Activated T-helper 9 cell treated with anti-CD3 and anti-CD28 coated beads, Interleukin-2, amount 50 U/mL, for 16 hours (primary cell): Measurements from ENCODE around the gene RPTOR.
"Not testable (repeated sequence)": the region's sequence is repeated elsewhere in the genome, so short reads cannot be mapped to it uniquely, and the experiment has no call there.

Source experiments
- DNase-seq: peaks from one replicate; pipeline ENCODE4 v3.0.0-alpha.2; 2020; ENCODE audit warnings: low read depth

Gene RPTOR

DNA sequence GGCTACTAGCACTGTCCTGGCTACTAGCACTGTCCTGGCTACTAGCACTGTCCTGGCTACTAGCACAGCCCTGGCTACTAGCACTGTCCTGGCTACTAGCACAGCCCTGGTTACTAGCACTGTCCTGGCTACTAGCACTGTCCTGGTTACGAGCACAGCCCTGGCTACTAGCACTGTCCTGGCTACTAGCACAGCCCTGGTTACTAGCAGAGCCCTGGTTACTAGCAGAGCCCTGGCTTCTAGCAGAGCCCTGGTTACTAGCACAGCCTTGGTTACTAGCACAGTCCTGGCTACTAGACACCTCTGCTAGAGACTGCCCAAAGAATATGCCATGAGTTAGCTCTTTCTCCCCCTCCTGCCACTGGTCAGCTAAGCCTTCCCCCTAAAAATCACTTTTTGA, 200.1 kb downstream of the RPTOR start:
- not testable (repeated sequence) for DNase-seq

DNA sequence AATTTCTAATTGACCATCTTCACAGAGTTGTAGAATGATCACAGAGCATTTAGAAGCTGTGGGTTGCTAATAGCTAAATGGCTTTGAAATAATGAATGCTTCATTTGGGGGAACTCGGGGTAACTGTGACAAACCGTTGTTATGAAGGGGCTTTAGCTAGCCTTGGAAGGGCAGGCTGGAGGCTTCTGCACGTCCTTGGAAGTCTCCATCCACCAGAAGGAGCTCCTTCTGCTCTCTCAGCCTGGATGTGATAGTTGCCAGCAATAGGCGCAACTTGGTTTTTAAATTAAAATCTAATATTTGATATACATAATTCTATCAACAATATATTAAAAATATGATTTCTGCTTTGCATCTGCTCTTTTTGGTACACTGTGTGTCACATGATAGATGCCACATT, 200.5 kb downstream of the RPTOR start:
- DNase-seq = no peak

DNA sequence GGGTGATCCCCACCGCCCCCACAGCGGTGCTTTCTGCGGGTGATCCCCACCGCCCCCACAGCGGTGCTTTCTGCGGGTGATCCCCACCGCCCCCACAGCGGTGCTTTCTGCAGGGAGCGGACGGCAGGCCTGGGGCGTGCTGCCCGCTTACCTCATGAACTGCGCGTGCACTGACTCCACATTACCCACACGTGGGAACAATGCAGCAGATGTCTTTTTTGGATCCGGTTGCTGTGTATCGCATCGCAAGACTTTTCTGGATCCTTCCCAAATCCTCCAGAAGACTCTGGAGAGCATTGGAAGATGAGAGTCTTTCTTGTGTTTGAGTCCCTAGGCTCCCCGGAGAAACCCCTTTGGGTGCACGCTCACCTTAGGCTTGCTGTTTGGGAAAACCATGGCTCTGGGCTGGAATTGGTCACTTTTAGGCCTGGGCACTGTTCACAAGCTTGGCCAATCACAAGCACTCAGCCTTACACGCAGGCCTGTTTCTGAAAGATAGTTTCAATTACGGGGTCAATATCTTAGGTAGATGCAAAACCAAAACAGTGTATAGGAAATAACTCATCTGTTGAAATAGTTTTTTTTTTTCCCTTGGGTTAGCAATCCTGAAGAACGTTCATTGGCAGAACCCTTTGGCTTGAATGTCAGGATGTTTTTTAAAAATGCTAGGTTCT, 201.8 kb downstream of the RPTOR start:
- no peak for DNase-seq

DNA sequence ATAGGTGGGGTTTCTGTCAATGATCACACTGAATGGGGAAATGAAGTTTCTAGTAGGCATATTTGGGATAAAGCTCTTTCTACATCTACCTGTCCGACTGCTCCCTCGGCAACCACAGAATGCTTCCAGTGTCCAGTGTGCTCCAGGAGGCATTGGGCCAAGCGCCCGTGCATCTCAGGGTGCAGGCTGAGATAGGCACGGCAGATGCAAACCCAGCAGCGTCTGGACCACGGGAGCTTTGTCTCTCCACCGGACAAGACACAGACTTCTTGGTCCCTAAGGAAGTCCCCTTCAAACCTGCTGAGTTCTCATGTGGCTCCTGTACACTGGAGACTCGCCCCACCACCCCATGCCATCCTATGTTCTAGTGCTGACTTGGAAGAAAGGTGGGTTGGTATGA, 202.8 kb downstream of the RPTOR start:
- DNase-seq = no peak

DNA sequence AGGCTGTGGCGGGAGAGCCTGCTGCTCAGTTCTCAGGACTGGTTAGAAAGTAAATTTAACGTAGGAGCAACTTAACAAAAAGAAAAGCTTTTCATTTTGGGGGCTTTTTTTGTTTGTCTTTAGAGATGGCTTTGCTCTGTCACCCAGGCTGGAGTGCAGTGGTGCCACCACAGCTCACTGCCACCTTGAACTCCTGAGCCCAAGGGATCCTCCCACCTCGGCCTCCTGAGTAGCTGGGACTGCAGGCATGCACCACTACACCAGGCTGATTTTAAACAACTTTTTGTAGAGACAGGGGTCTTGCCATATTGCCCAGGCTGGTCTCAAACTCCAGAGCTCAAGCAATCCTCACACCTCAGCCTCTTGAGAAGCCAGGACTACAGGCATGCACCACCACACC, 205.0 kb downstream of the RPTOR start:
- DNase-seq = no peak

DNA sequence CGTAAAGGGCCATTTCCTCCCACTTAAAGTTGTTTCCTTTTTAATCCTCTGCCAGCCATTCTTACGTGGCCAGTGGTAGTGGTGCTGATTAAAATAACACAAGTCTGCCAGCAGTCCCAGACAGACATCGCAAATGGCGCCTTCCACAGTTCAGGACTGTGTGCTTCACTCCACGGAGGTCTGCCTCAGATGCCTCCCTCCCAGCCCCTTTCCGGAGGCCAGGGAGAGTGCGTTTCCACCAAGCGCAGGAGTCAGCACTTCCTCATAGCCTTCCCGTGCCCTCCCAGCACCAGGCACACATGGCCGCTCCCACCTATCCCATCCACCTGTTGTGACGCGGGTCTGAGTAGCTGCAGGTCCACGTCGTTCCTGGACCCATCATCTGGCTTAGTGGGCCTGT, 205.6 kb downstream of the RPTOR start:
- no peak for DNase-seq

DNA sequence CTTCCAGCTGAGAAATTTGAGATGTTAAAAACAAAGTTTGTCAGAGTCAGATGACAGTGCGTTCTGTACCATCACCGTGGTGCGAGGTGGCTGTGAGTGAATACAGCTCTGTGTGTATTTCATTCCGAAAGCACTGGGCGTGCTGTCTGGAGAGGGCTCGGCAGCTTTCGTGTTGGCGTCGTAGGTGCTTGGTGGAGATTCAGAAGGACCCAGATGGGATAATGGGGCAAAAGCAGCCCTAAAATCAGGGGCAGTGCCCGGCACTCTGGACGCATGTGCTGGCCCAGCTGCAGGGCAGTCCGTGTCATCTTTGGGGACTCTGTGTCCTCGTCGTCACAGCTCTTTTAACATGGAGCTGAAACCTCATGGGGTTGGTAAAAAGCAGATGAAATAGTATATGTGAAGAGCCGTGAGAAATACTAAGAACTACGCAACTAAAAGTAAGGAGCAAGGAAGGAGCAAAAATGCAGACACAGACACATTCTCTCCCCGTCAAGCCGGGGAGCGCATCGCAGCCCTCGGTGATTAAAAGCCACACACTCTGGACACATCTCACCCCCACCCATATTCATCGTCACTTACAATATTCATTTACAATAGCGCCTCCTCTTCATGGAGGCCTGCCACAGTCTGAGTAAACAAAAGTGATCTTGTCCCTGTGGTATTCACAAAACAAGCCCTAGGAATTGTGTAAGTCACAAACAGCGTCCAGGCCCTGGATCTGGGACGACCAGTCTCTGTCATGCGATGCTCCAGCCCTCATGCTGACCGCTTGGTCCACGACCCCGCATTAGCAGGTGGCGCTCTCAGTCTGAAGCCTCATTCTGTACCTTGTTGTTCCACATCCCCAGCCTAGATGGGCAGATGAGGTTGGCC, 206.7 kb downstream of the RPTOR start:
- no peak for DNase-seq

DNA sequence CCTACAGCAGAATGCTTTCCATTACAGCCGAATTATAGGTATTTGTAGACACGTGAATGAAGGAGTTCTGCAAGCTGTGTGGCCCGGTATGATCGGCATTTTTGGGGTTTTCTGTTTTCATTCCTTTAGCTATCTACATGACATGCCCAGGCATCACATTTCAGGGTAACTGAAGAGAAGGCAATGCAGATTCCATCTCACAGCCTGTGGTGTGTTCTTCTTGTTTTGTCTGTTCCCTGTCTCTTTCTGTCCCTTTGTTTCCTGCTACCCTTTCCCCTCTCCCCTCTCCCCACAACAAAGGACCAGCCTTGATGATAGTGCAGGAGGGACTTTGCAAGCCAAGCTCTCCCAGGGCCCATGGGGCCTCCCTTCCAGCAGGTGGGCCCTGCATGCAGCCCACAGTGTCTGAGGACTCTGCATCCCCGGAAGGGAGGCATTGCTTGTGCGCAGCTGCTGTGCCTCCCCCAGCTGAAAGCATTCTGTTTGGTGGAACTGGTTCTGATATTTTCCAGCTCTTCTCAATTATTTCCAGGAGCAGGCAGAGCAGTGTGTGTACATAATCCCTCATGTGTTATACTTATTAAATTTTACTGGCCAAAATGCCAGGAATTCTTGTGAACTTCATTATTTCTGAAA, 207.4 kb downstream of the RPTOR start:
- no peak for DNase-seq

DNA sequence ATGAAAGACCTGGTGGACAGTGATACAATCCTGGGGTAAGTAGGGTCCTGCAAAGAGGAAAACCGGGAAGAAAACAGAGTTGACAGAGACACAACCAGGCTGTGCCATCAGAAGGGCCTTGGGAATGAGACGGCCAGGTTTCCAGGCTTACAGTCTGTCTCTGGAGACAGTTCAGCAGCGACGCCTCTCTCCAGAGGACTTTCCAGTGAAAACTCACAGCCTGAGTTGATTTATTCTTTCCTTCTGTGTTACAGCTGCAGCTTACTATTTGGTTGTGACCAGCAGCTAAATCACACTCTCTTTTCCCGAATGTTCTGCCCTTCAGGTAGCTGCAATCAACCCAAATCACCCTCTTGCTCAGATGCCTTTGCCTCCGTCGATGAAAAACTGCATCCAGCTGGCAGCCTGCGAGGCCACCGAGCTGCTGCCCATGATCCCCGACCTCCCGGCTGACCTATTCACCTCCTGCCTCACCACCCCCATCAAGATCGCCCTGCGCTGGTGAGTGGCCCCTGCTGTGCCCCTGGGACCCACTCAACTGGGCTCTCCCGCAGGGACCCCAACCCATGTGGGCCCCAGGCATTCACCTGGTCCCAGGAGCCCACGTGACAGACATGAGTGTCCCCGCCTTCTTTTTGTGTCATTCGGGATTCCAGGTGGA, 209.2 kb downstream of the RPTOR start:
- no peak for DNase-seq

DNA sequence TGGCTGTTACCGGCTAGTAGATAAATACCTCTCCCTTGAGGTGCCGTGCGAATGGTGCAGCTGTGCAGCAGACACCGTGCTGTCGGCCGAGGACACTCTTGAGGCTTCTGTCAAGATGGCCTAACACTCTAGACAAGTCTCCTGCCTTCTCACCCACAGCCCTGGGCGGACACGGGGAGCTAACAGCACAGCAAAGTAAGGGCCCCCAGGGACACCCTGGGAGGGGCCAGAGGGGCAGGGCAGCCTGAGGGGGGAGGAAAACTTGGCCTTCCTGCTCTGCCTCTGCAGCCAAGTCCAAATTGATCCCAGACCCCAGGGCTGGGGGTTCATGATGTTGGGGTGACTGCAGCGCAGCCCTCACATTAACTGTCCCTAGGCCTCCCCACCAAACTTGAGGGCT, 210.2 kb downstream of the RPTOR start:
- no peak for DNase-seq

DNA sequence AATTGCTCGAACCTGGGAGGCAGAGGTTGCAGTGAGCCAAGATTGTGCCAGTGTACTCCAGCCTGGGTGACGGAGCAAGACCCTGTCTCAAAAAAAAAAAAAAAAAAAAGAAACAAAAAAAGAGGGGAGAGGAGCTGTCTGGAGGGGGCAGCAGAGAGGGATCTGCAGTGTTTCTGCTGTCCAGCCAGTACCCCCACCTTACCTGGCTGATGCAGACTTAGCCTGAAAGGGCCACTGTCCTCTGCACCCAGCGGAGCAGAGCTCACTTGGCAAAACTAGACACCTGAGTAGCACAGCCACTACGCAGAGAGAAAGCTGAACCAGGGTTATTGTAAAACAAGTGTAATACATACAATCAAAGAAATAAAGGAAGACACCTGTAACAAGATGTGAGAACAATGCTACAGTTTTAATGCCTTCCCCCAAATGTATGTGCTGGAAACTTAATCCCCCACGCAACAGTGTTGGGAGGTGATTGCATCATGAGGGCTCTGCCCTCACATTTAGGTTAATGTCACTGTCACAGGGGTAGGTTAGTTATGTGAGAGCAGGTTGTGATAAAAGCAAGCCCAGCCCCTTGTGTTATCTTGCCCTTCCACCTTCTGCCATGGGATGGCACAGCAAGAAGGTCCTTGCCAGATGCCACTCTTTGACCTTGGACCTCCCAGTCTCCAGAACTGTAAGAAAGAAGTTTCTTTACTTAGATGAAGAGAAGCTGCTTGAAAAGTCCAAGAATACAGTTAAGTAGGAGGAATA, 211.2 kb downstream of the RPTOR start:
- DNase-seq = no peak

DNA sequence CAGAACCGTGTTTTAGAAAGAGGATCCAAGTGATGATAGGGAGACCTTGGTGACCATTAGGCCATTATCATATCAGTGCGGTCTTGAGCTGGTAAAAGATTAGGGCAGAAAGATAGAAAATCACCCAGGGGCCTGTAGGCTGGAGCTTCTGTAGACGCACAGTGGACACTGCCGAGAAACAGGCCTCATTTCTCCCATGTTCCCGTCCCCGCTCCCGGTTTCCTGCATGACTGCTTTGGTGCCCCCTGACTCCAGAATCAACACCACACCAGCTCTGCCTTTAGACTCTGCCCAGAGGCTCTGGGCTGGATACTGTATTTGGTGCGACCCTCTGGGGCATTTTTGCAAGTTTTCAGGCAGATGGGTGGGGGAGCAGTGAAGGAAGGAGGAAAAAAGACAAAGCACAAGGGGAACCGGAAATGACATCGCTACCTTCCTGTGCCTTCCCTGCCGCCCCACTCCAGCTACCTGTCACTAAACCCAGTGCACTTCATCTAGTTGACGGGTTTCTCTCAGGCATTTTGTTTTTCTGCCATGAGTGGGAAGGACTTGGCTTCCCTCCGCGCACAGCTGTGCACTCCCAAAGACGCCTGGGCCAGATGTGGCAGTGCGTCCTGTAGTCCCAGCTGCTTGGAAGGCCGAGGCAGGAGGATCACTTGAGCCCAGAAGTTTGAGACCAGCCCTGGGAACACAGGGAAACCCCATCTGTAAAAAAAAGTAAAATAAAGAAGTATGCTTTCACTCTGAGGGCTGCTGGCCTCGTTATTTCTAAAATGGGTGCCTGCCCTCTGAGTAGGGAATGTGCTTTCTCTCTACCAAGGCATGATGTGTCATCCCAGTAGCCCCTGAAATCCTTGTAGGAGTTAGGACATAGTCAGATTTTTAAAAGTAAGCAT, 214.1 kb downstream of the RPTOR start:
- no peak for DNase-seq

DNA sequence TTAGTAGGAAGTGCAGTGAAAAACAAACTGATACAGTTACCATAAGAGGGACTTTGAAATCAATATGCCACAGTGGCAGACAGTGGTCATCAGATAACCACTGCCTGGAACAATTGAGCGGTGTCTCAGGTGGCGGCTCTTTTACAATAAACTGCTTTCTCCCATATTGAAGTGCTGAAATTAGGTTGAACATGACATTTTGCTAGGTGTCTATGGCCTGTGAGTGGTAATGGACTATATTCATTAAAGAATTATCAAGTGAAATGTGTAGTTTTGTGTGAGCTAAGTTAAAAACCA, 214.7 kb downstream of the RPTOR start:
- no peak for DNase-seq

DNA sequence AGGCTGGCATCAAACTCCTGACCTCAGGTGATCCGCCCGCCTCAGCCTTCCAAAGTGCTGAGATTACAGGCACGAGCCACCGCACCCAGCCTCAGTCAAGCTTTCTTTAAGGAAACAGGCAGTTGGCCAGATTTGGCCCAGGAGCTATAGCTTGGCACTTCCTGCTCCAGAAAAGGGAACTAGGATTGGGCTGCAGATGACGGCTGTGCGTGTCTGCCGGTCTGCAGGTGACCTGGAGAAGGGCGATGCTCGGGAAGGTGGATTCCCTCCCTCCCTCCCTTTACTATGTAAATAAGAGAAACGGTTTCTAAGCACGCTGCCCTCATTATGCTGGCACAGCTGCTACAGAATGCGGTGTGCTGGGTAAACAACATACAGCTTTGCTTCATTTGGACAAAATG, 215.9 kb downstream of the RPTOR start:
- no peak for DNase-seq

DNA sequence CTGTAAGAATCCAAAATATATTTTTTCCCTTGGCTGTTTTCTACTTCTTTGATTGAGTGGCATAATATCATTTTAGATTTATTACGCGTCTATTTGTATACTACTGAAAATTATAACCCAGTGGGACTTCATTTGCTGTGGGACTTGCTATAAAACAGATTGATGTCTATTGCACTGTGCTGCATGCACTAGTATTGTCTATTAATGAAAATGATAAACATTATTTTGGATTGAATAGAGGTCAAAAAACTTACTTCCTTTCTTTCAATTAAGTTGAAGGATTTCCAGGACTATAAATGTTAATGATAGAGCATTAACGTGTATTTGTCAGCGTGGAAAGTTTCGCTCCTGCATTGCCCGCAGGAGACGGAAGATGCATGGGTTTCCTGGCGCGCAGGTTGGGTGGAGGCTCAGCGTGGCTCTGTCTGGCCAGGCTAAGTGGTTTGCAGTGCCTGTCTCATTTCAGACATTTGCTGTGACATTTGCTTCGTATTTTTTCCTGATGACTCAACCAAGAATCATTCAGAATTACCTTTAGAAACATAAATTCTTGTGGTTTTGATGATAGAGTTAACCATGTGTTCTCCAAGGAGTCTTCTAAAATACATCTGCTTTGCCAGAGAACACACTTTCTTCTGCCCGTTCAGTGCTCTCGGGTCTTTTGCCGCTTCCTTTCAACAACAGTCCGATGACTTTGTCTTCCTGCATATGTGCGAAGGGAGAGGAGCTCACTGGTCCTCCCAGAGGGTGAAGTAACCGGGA, 216.7 kb downstream of the RPTOR start:
- DNase-seq = peak; percentile 60

DNA sequence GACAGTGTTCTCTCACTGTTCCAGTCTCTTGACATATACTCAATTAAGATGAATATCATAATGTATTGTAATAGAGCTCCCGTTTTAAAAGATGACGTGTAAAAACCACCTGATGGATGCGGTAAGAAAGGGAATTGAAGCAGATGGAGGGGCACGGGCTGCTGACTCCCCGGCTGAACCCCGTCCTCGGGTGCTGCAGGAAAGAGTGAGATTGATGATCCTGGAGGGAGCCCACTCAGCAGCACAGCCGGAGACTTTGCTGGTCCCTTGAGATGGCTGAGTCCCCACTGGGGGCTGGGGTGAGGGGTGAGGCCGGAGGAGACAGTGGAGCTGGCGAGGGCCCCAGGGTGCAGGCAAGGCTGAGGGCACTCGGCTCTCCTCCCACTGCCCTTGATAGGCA, 217.4 kb downstream of the RPTOR start:
- no peak for DNase-seq

DNA sequence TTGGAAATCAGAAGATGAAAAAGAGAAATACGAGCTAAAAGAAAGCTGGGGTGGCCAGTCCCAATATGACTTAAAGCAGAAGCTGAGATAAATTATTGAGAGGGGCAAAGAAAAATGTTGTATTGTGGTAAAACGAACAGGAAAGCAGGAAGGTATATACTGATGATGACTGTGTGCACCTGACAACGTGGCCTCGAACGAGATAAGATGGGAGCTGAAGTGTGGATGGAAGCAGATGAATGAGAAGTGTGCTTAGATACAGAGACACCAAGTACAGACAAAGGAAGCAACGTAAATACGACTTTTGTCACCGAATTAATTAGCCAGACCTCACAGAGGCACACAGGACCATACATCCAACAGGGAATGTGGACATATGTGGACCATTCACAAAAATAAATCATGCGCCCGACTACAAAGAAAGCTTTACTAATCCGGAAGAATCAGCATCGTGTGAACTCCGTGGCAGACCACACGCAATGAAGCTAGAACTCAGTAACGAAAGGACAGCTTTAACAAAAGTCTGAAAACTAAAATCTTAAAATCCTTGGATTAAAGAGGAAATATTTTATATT, 218.7 kb downstream of the RPTOR start:
- no peak for DNase-seq

DNA sequence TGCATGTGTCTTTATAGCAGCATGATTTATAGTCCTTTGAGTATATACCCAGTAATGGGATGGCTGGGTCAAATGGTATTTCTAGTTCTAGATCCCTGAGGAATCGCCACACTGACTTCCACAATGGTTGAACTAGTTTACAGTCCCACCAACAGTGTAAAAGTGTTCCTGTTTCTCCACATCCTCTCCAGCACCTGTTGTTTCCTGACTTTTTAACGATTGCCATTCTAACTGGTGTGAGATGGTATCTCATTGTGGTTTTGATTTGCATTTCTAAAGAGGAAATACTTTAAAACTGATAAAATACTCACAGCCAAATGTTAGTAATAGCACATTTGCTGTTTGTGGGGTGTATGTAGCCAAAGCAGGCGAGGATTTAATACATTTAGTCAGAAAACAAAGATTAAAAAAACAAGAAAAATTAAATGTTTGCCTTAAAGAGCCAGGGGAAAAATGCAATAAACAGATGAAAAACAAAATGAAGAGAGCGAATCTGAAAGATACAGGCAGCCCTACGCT, 220.0 kb downstream of the RPTOR start:
- DNase-seq = not testable (repeated sequence)

DNA sequence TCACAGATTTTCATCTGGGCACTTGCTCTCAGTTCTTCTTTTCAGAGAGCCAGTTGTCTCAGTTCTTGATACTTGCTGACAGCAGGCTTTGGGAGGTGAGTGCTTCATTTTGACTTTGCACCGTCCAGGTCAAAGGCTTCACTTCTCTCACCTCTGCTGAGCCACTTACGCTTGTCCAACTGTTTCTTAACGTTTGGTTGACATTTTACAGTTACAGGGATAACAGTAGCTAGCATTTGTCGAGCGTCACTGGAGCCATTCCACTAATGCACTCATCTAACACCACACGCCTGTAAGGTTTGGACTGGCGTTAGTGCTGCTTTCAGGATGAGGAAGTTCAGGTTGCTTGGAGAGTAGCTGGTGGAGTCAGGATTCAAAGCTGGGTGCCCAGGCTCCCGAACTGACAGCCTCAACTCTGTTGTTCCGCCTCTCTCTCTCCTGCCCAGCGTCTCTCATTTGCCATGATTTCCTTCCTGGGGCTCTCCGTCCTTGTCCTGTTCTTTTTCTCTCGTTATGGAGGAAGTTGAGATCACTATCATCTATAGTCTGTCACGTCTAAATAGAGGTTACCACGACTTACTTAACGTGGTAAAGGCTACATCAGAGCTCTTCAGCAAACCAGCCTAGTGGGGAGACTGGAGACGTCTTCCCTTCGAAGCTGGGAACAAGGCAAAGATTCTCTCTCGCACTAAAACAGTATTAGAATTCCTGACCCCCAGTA, 220.8 kb downstream of the RPTOR start:
- DNase-seq = no peak
